HEK293 (cell line): ENCODE measurements around the gene PTX4.

ENCODE experiments used
- CTCF ChIA-PET: fragments of 350-600 bp; formaldehyde crosslinking; extraction: SDS; loops from one replicate; lab custom pipeline; 2021; ENCODE audit warnings: antibody characterized with exemption; lab: Yijun Ruan, JAX
- POLR2A ChIA-PET: fragments of 300-600 bp; formaldehyde crosslinking; extraction: SDS; loops from one replicate; lab custom pipeline; 2020; ENCODE audit warnings: antibody characterized with exemption, inconsistent platforms; lab: Yijun Ruan, JAX
- H3K27ac ChIP-seq: fragments of 200-500 bp; sonication (Bioruptor generic); 2 replicates; pipeline ENCODE4 v1.5.1; 2014; ENCODE audit warnings: low read depth, low read length, control low read depth, inconsistent platforms; ENCODE audit errors: extremely low read depth
- H3K36me3 ChIP-seq, 2 experiments: fragments of 200-500 bp in 1 of 2; sonication (Bioruptor generic) in 1 of 2; 1 replicate in 1 of 2; 2 replicates in 1 of 2; pipeline ENCODE4 v1.5.1; 2014 to 2017; ENCODE audit warnings: inconsistent platforms in 2 of 2, low read length in 2 of 2; ENCODE audit not compliant: control insufficient read depth in 2 of 2, insufficient read depth in 1 of 2
- H3K4me1 ChIP-seq: fragments of 200-500 bp; sonication (Bioruptor generic); 2 replicates; pipeline ENCODE4 v1.5.1; 2014; ENCODE audit warnings: mild to moderate bottlenecking, low read length, inconsistent platforms; ENCODE audit not compliant: control insufficient read depth, insufficient read depth
- H3K4me3 ChIP-seq: 2 replicates; pipeline ENCODE4 v1.5.1; 2011; ENCODE audit warnings: low read depth, mild to moderate bottlenecking, control low read depth, low read length, moderate library complexity
- H3K9me3 ChIP-seq: fragments of 200-500 bp; sonication (Bioruptor generic); 2 replicates; pipeline ENCODE4 v1.5.1; 2014; ENCODE audit warnings: low read depth, low read length, inconsistent platforms; ENCODE audit not compliant: control insufficient read depth, insufficient read depth
- EGR2 ChIP-seq: fragments of 450-650 bp; formaldehyde crosslinking; IDR thresholded peaks from 2 replicates; pipeline ENCODE4 v1.5.1; 2016; ENCODE audit warnings: low read depth, missing biosample characterization, missing genetic modification characterization
- GLIS1 ChIP-seq: fragments of 450-650 bp; formaldehyde crosslinking; IDR thresholded peaks from 2 replicates; pipeline ENCODE4 v1.5.1; 2016; ENCODE audit warnings: missing biosample characterization, missing genetic modification characterization
- GLIS2 ChIP-seq: fragments of 450-650 bp; formaldehyde crosslinking; IDR thresholded peaks from 2 replicates; pipeline ENCODE4 v1.5.1; 2016; ENCODE audit warnings: missing biosample characterization, missing genetic modification characterization
- HOXA7 ChIP-seq: sonication (generic); formaldehyde crosslinking; IDR thresholded peaks from 2 replicates; pipeline ENCODE4 v1.8.1; 2022; ENCODE audit warnings: missing genetic modification reagents, borderline replicate concordance
- KLF8 ChIP-seq: fragments of 450-650 bp; formaldehyde crosslinking; IDR thresholded peaks from 2 replicates; pipeline ENCODE4 v1.5.1; 2016; ENCODE audit warnings: missing biosample characterization, missing genetic modification characterization
- KLF9 ChIP-seq: fragments of 450-650 bp; formaldehyde crosslinking; IDR thresholded peaks from 2 replicates; pipeline ENCODE4 v1.5.1; 2016; ENCODE audit warnings: missing biosample characterization, missing genetic modification characterization, low read depth
- PBX3 ChIP-seq: sonication (generic); formaldehyde crosslinking; IDR thresholded peaks from 2 replicates; pipeline ENCODE4 v1.8.1; 2022; ENCODE audit warnings: mild to moderate bottlenecking, moderate library complexity, missing genetic modification reagents
- SP2 ChIP-seq: fragments of 450-650 bp; formaldehyde crosslinking; IDR thresholded peaks from 2 replicates; pipeline ENCODE4 v1.5.1; 2016; ENCODE audit warnings: missing biosample characterization, missing genetic modification characterization
- ZBTB20 ChIP-seq: fragments of 450-650 bp; formaldehyde crosslinking; IDR thresholded peaks from 2 replicates; pipeline ENCODE4 v1.5.1; 2016; ENCODE audit warnings: missing biosample characterization, missing genetic modification characterization
- ZBTB26 ChIP-seq: fragments of 450-650 bp; formaldehyde crosslinking; optimal IDR thresholded peaks from 2 replicates; pipeline ENCODE3; 2016; ENCODE audit warnings: missing biosample characterization, mild to moderate bottlenecking, missing genetic modification characterization
- ZIC2 ChIP-seq: fragments of 450-650 bp; formaldehyde crosslinking; IDR thresholded peaks from 2 replicates; pipeline ENCODE4 v1.5.1; 2016; ENCODE audit warnings: missing biosample characterization, missing genetic modification characterization
- ZNF146 ChIP-seq: fragments of 450-650 bp; formaldehyde crosslinking; IDR thresholded peaks from 2 replicates; pipeline ENCODE4 v1.5.1; 2016; ENCODE audit warnings: missing biosample characterization, missing genetic modification characterization
- ZNF223 ChIP-seq: fragments of 450-650 bp; formaldehyde crosslinking; IDR thresholded peaks from 2 replicates; pipeline ENCODE4 v1.5.1; 2016; ENCODE audit warnings: missing biosample characterization, missing genetic modification characterization
- ZNF335 ChIP-seq: fragments of 450-650 bp; formaldehyde crosslinking; conservative IDR thresholded peaks from 2 replicates; pipeline ENCODE4 v1.5.1; 2016; ENCODE audit warnings: missing biosample characterization, missing genetic modification characterization
- ZNF341 ChIP-seq: fragments of 450-650 bp; formaldehyde crosslinking; IDR thresholded peaks from 2 replicates; pipeline ENCODE4; 2016; ENCODE audit warnings: low read depth, missing biosample characterization, missing genetic modification characterization
- ZNF623 ChIP-seq: fragments of 450-650 bp; formaldehyde crosslinking; IDR thresholded peaks from 2 replicates; pipeline ENCODE4 v1.5.1; 2016; ENCODE audit warnings: missing biosample characterization, missing genetic modification characterization
- ZNF626 ChIP-seq: fragments of 450-650 bp; sonication (Bioruptor Pico); formaldehyde crosslinking; IDR thresholded peaks from 2 replicates; pipeline ENCODE4 v1.5.1; 2018; ENCODE audit warnings: missing biosample characterization, missing genetic modification characterization, inconsistent platforms
- ZNF76 ChIP-seq: fragments of 450-650 bp; formaldehyde crosslinking; IDR thresholded peaks from 2 replicates; pipeline ENCODE4; 2016; ENCODE audit warnings: low read depth, missing biosample characterization, missing genetic modification characterization, borderline replicate concordance
- TF ChIP-seq, protein P1 (sequence below): fragments of 450-650 bp; formaldehyde crosslinking; IDR thresholded peaks from 2 replicates; pipeline ENCODE4 v1.5.1; 2016; ENCODE audit warnings: missing biosample characterization, missing genetic modification characterization
- TF ChIP-seq, protein P2 (sequence below): fragments of 450-650 bp; formaldehyde crosslinking; IDR thresholded peaks from 2 replicates; pipeline ENCODE4 v1.5.1; 2016; ENCODE audit warnings: missing biosample characterization, missing genetic modification characterization
- TF ChIP-seq, protein P3 (sequence below): fragments of 450-650 bp; formaldehyde crosslinking; IDR thresholded peaks from 2 replicates; pipeline ENCODE4 v1.5.1; 2016; ENCODE audit warnings: missing biosample characterization, missing genetic modification characterization
- TF ChIP-seq, protein P4 (sequence below): fragments of 450-650 bp; formaldehyde crosslinking; IDR thresholded peaks from 2 replicates; pipeline ENCODE4 v1.5.1; 2017; ENCODE audit warnings: missing biosample characterization, missing genetic modification characterization

PTX4 gene

GRCh38 chr16:1493746-1494094 lies 5.0 kb upstream of the PTX4 start:
- H3K27ac ChIP-seq, result peak overlapping the region; percentile 73; the same call in 1 of the 2 replicates
- peaks cover 7 to 44% of the 10 kb centered on the region in 2 experiments; a peak in 2 of 3 replicates for H3K36me3 ChIP-seq
- H3K9me3 ChIP-seq, result no peaks in the 10 kb centered on the region
- POLR2A ChIA-PET, result interaction anchor here (1.3 kb wide), 1 partner anchor 151 kb away, joined by 4 read pairs; no protein-coding TSS in a partner anchor
- peak overlapping the region; percentile 77 for H3K4me3 ChIP-seq
- TF ChIP-seq GLIS1 (tag by site-specific recombination) (0 out of 2 replicates have a peak, but pooled peaks have one; percentile 6), ZNF335 (tag by site-specific recombination) (peak; percentile 38), ZNF623 (tag by site-specific recombination) (no peak), ZBTB26 (tag by site-specific recombination) (peak; percentile 81), HOXA7 (CRISPR knock-in tag) (no peak), ZIC2 (tag by site-specific recombination) (no peak), ZNF76 (tag by site-specific recombination) (0 out of 2 replicates have a peak, but pooled peaks have one; percentile 12), ZNF146 (tag by site-specific recombination) (peak; percentile 5; the same call in 1 of the 2 replicates), SP2 (tag by site-specific recombination) (peak; percentile 29; the same call in 1 of the 2 replicates), ZBTB20 (tag by site-specific recombination) (peak; percentile 53; the same call in 1 of the 2 replicates), ZNF626 (tag by site-specific recombination) (no peak), ZNF341 (peak; percentile 32), GLIS2 (tag by site-specific recombination) (0 out of 2 replicates have a peak, but pooled peaks have one; percentile 25)
- TF ChIP-seq, protein P1, sequence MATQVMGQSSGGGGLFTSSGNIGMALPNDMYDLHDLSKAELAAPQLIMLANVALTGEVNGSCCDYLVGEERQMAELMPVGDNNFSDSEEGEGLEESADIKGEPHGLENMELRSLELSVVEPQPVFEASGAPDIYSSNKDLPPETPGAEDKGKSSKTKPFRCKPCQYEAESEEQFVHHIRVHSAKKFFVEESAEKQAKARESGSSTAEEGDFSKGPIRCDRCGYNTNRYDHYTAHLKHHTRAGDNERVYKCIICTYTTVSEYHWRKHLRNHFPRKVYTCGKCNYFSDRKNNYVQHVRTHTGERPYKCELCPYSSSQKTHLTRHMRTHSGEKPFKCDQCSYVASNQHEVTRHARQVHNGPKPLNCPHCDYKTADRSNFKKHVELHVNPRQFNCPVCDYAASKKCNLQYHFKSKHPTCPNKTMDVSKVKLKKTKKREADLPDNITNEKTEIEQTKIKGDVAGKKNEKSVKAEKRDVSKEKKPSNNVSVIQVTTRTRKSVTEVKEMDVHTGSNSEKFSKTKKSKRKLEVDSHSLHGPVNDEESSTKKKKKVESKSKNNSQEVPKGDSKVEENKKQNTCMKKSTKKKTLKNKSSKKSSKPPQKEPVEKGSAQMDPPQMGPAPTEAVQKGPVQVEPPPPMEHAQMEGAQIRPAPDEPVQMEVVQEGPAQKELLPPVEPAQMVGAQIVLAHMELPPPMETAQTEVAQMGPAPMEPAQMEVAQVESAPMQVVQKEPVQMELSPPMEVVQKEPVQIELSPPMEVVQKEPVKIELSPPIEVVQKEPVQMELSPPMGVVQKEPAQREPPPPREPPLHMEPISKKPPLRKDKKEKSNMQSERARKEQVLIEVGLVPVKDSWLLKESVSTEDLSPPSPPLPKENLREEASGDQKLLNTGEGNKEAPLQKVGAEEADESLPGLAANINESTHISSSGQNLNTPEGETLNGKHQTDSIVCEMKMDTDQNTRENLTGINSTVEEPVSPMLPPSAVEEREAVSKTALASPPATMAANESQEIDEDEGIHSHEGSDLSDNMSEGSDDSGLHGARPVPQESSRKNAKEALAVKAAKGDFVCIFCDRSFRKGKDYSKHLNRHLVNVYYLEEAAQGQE, result 0 out of 2 replicates have a peak, but pooled peaks have one; percentile 3
- TF ChIP-seq, protein P2, sequence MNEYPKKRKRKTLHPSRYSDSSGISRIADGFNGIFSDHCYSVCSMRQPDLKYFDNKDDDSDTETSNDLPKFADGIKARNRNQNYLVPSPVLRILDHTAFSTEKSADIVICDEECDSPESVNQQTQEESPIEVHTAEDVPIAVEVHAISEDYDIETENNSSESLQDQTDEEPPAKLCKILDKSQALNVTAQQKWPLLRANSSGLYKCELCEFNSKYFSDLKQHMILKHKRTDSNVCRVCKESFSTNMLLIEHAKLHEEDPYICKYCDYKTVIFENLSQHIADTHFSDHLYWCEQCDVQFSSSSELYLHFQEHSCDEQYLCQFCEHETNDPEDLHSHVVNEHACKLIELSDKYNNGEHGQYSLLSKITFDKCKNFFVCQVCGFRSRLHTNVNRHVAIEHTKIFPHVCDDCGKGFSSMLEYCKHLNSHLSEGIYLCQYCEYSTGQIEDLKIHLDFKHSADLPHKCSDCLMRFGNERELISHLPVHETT, result no peak
- 0 out of 2 replicates have a peak, but pooled peaks cover 2% of the 10 kb centered on the region for H3K4me1 ChIP-seq
- CTCF ChIA-PET, result no interaction called here

DNA sequence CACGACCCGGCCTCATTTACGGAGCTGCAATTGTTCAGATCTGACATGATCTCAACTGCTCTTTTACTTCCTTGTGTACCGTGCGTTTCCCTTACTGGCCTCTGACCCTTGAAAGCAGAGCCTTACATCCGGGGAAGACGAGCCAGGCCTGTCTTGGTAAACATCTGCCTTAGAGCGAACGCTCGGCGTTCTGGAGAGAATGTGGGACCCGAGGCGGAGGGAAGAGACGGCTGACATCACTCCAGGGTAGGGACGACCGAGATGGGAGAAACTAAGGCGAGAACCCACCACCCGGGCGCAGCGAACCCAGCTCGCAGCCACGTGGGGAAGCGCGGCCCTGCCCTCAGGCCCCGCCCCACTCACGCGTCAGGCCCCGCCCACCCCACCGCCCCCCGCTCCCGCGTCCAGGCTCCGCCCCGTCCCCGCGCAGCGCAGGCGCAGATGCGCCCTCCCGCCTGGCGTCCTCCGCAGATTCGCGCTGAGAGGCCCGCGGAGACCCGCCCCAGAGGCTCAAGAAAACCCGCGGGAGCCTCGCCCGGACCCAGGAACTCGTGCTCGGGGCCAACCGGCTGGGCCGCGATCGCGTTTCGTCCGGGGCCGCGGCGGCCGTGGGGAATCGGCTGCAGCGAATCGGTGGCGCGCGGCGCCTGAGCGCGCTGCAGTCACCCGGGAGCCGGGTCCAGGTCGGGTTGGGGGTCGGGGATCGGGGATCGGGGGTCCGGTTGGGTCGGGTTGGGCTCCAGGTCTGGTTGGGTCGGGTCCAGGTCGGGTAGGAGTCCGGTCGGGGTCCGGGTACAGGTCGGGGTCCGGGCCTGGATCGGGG lies 4.4 kb upstream of the PTX4 start, which contains the start of gene TELO2:
Gene TELO2, plus strand, starts transcription at position 438 of the 823 bp plus-strand sequence. CDS start 922 bp downstream, outside the sequence.
- 0 out of 2 replicates have a peak, but pooled peaks cover 2% of the 10 kb centered on the region for H3K4me1 ChIP-seq
- CTCF ChIA-PET, result interaction anchor here (0.6 to 1.4 kb wide), 2 partner anchors 124 to 438 kb away, joined by 3 to 4 read pairs; no protein-coding TSS in a partner anchor
- POLR2A ChIA-PET, result interaction anchor here (0.5 to 1.3 kb wide), 4 partner anchors 10 to 214 kb away, joined by 3 to 6 read pairs (median 4); partner anchors contain the start of gene MAPK8IP3
- peaks cover 3 to 39% of the 10 kb centered on the region in 2 experiments; a peak in 2 of 3 replicates for H3K36me3 ChIP-seq
- peak within 1 kb of the TSS; percentile 77 for H3K4me3 ChIP-seq
- H3K27ac ChIP-seq, result peak within 1 kb of the TSS; percentile 73
- no peaks in the 10 kb centered on the region for H3K9me3 ChIP-seq
- TF ChIP-seq KLF9 (tag by site-specific recombination) (peak; percentile 79), PBX3 (CRISPR knock-in tag) (0 out of 2 replicates have a peak, but pooled peaks have one; percentile 17), EGR2 (no peak), ZNF223 (no peak), KLF8 (tag by site-specific recombination) (peak; percentile 61; the same call in 1 of the 2 replicates)
- TF ChIP-seq, protein P3, sequence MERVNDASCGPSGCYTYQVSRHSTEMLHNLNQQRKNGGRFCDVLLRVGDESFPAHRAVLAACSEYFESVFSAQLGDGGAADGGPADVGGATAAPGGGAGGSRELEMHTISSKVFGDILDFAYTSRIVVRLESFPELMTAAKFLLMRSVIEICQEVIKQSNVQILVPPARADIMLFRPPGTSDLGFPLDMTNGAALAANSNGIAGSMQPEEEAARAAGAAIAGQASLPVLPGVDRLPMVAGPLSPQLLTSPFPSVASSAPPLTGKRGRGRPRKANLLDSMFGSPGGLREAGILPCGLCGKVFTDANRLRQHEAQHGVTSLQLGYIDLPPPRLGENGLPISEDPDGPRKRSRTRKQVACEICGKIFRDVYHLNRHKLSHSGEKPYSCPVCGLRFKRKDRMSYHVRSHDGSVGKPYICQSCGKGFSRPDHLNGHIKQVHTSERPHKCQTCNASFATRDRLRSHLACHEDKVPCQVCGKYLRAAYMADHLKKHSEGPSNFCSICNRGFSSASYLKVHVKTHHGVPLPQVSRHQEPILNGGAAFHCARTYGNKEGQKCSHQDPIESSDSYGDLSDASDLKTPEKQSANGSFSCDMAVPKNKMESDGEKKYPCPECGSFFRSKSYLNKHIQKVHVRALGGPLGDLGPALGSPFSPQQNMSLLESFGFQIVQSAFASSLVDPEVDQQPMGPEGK (tag by site-specific recombination), result 0 out of 2 replicates have a peak, but pooled peaks have one; percentile 29
- TF ChIP-seq, protein P4, sequence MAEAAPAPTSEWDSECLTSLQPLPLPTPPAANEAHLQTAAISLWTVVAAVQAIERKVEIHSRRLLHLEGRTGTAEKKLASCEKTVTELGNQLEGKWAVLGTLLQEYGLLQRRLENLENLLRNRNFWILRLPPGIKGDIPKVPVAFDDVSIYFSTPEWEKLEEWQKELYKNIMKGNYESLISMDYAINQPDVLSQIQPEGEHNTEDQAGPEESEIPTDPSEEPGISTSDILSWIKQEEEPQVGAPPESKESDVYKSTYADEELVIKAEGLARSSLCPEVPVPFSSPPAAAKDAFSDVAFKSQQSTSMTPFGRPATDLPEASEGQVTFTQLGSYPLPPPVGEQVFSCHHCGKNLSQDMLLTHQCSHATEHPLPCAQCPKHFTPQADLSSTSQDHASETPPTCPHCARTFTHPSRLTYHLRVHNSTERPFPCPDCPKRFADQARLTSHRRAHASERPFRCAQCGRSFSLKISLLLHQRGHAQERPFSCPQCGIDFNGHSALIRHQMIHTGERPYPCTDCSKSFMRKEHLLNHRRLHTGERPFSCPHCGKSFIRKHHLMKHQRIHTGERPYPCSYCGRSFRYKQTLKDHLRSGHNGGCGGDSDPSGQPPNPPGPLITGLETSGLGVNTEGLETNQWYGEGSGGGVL (tag by site-specific recombination), result peak; percentile 86
